GM18867 (cell line): Measurements from ENCODE around the gene DSCAML1.

Source experiments
- ATAC-seq: cut with Tn5 transposase; IDR thresholded peaks from one replicate; pipeline ENCODE4 v1.9.1; 2021; ENCODE audit warnings: mild to moderate bottlenecking, moderate library complexity; ENCODE audit not compliant: unreplicated experiment

DSCAML1 gene

GRCh38 chr11:117392979-117393378, 404.0 kb downstream of the DSCAML1 start:
- ATAC-seq: no peak

- no peak for ATAC-seq
These were observed 404.9 kb downstream of the DSCAML1 start for GRCh38 chr11:117392001-117392690.

GRCh38 chr11:117391181-117391580, 405.8 kb downstream of the DSCAML1 start:
- ATAC-seq: no peak

GRCh38 chr11:117390743-117391142, 406.3 kb downstream of the DSCAML1 start:
- no peak for ATAC-seq

- no peak for ATAC-seq
These were observed 408.8 kb downstream of the DSCAML1 start for GRCh38 chr11:117387992-117388755.

- no peak for ATAC-seq
These were observed 411.1 kb downstream of the DSCAML1 start for GRCh38 chr11:117385906-117386305.

- ATAC-seq: no peak
These were observed 411.5 kb downstream of the DSCAML1 start for GRCh38 chr11:117385471-117385870.

- no peak for ATAC-seq
These were observed 413.0 kb downstream of the DSCAML1 start for GRCh38 chr11:117384045-117384444.

GRCh38 chr11:117382746-117383145, 414.3 kb downstream of the DSCAML1 start:
- no peak for ATAC-seq

- no peak for ATAC-seq
These were observed 415.3 kb downstream of the DSCAML1 start for GRCh38 chr11:117381481-117382387.

GRCh38 chr11:117380676-117381075, 416.3 kb downstream of the DSCAML1 start:
- no peak for ATAC-seq

GRCh38 chr11:117378976-117379865, 417.8 kb downstream of the DSCAML1 start:
- ATAC-seq: no peak
